Stimulated activated CD4-positive, alpha-beta T cell treated with anti-CD3 and anti-CD28 coated beads, Interleukin-1b, Interleukin-23, amount 100 ng/mL, for 1 hour (primary cell): ENCODE results near the gene LBHD1.
"Not testable (repeated sequence)": the region's sequence is repeated elsewhere in the genome, so short reads cannot be mapped to it uniquely, and the experiment has no call there.

Source experiments
- DNase-seq, 2 donors: peaks; one replicate each; pipeline ENCODE4 v3.0.0-alpha.2; 2020; ENCODE audit warnings: low read depth in 2 of 2

LBHD1 gene

GRCh38 chr11:62671608-62672389 is at the start of gene LBHD1, which contains the start of gene UQCC3:
LBHD1 (minus strand) TSS chr11:62672267; CDS start chr11:62670031, 2,236 bp downstream.
UQCC3 (plus strand) TSS chr11:62671673; CDS start chr11:62671746, 73 bp downstream.
- DNase-seq, result peak in 1 of 2 donors; percentile 46

GRCh38 chr11:62719302-62719978 is 47.4 kb upstream of the LBHD1 start:
- DNase-seq, result no peak

GRCh38 chr11:62716816-62717215 is 44.7 kb upstream of the LBHD1 start:
- DNase-seq, result no peak

GRCh38 chr11:62716206-62716605 is 44.1 kb upstream of the LBHD1 start:
- no peak for DNase-seq

GRCh38 chr11:62715150-62716130 is 43.4 kb upstream of the LBHD1 start:
- no peak for DNase-seq

- no peak for DNase-seq
Observed at GRCh38 chr11:62713343-62713742, 41.3 kb upstream of the LBHD1 start.

- no peak for DNase-seq
Observed at GRCh38 chr11:62712861-62713260, 40.8 kb upstream of the LBHD1 start.

- no peak for DNase-seq
Observed at GRCh38 chr11:62712276-62712812, 40.3 kb upstream of the LBHD1 start.

- DNase-seq, result no peak
Observed at GRCh38 chr11:62710001-62710345, 37.9 kb upstream of the LBHD1 start.

- DNase-seq, result peak; percentile 82 to 91
Observed at GRCh38 chr11:62709247-62710000, 37.4 kb upstream of the LBHD1 start.

GRCh38 chr11:62708793-62709192 is 36.7 kb upstream of the LBHD1 start:
- no peak for DNase-seq

GRCh38 chr11:62708392-62708791 is 36.3 kb upstream of the LBHD1 start:
- no peak for DNase-seq

GRCh38 chr11:62707277-62707861 is 35.3 kb upstream of the LBHD1 start, which contains the start of the genes BSCL2 and GNG3:
BSCL2 (minus strand) TSS chr11:62707424; CDS start chr11:62707195, 229 bp downstream.
GNG3 (plus strand) TSS chr11:62707676; CDS start chr11:62708296, 620 bp downstream.
- no peak for DNase-seq

GRCh38 chr11:62706850-62707247 is 34.8 kb upstream of the LBHD1 start:
- no peak for DNase-seq

GRCh38 chr11:62705880-62706849 is 34.1 kb upstream of the LBHD1 start:
- peak; percentile 90 to 94 for DNase-seq

GRCh38 chr11:62705413-62705812 is 33.3 kb upstream of the LBHD1 start:
- no peak for DNase-seq

GRCh38 chr11:62703921-62704320 is 31.9 kb upstream of the LBHD1 start:
- not testable (repeated sequence) for DNase-seq

- DNase-seq, result no peak
Observed at GRCh38 chr11:62702246-62702645, 30.2 kb upstream of the LBHD1 start.
